ENCODE data around the gene NOS3. TPM values are rescaled to one million over a fixed set of nuclear protein-coding genes. Genes with fewer than 3 reads are reported as not detected.

The NOS3 gene
- total and polyA plus RNA-seq, 7 donors = 1.4 to 13.2 (median 5.8) TPM

DNA sequence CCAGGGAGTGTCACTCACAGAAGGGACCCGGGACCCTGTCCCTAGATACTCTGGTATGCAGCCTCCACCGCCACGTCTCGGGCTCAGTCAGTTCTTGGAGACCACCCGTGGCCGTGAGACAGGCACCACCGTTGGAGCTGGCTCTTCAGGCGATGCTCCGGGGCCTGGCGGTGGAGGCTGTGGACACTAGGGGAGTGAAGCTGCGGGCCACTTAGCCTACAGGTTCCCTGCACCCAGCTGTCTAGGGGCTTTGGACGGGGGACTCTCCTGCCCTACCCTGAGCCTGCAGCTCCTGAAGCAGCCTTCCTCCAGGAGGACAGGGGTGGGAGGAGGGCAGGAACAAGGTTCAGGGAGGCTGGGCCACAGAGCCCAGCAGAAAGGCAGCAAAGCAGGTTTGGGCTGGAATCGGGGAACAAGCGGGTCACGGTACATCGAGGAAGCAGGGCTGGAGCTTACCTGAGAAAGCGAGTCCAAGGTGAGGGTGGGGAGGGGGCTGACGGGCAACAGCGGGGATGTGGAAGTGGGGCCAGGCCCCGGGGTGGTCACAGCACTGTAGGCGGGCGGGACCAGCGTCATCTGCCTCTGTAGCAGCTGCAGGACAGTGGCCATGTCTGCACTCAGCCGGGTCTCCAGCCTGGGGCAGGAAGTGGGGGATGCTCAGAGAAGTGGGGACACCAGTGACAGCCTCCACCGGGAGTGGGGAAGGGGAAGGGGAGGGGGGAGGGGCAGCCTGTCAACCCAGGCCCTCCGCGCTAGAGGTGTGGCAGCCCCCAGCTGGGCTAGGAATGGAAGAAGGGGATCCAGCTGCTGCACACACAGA, 44.2 kb upstream of the NOS3 start:
- Histone ChIP-seq H3K27ac (no peak overlapping the region), H3K27me3 (ENCODE audit: insufficient read depth in 3 of 3, low read length in 2 of 3) (peaks cover 0 to 5% (median 3%) of the 10 kb centered on the region in 3 donors), H3K9me3 (no peaks in the 10 kb centered on the region), H3K4me1 (no peaks in the 10 kb centered on the region), H3K36me3 (ENCODE audit: insufficient read depth in 1 of 2, low read depth in 1 of 2) (no peaks in the 10 kb centered on the region), H3K4me3 (no peak overlapping the region)
- WGBS, 3 donors = 79 to 81% (median 79%) methylated on average over 26 to 27 of the region's 27 CpGs
- ATAC-seq (no peak), DNase-seq (no peak)
- intact Hi-C loops (cut with DNase I) = no loop called here
- TF ChIP-seq, protein P1, sequence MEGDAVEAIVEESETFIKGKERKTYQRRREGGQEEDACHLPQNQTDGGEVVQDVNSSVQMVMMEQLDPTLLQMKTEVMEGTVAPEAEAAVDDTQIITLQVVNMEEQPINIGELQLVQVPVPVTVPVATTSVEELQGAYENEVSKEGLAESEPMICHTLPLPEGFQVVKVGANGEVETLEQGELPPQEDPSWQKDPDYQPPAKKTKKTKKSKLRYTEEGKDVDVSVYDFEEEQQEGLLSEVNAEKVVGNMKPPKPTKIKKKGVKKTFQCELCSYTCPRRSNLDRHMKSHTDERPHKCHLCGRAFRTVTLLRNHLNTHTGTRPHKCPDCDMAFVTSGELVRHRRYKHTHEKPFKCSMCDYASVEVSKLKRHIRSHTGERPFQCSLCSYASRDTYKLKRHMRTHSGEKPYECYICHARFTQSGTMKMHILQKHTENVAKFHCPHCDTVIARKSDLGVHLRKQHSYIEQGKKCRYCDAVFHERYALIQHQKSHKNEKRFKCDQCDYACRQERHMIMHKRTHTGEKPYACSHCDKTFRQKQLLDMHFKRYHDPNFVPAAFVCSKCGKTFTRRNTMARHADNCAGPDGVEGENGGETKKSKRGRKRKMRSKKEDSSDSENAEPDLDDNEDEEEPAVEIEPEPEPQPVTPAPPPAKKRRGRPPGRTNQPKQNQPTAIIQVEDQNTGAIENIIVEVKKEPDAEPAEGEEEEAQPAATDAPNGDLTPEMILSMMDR (IDR thresholded peaks at IDR 0.05) = no peak

DNA sequence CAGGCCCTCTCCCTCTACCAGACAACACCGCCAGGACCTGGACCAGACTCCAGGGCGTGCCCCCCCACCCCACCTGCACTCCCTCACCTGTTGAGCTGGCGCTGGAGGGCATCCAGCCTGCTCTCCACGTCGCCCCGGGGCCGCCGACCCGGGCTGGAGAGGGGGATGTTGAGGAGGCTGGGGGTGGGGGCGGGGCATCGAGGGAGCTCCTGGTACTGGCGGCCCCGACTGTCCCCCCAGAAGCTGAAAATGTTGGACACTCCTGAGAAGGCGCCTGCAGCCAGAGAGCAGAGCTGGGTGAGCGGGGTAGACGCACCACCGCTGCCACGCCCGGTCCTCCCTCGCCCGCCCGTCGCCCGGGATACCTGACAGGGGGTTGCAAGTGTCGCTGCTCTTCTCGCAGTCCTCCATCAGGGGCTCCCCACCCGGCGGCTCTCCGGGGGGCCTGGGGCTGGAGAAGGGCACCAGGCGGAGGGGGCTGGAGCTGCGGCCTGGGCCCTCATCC, 43.5 kb upstream of the NOS3 start:
- TF ChIP-seq, protein P1 (IDR thresholded peaks at IDR 0.05) = no peak
- H3K9me3 ChIP-seq = no peaks in the 10 kb centered on the region
- H3K27ac ChIP-seq = no peak overlapping the region
- H3K4me3 ChIP-seq = no peak overlapping the region
- intact Hi-C loops (cut with DNase I) = no loop called here
- no peaks in the 10 kb centered on the region for H3K36me3 ChIP-seq (ENCODE audit: insufficient read depth in 1 of 2, low read depth in 1 of 2)
- ATAC-seq (no peak), DNase-seq (peak in 1 of 2 donors; percentile 38)
- H3K27me3 ChIP-seq (ENCODE audit: insufficient read depth in 3 of 3, low read length in 2 of 3) = peaks cover 0 to 5% (median 3%) of the 10 kb centered on the region in 3 donors
- WGBS, 3 donors = 52 to 67% (median 58%) methylated on average over 11 to 31 of the region's 31 CpGs
- H3K4me1 ChIP-seq = no peaks in the 10 kb centered on the region

DNA sequence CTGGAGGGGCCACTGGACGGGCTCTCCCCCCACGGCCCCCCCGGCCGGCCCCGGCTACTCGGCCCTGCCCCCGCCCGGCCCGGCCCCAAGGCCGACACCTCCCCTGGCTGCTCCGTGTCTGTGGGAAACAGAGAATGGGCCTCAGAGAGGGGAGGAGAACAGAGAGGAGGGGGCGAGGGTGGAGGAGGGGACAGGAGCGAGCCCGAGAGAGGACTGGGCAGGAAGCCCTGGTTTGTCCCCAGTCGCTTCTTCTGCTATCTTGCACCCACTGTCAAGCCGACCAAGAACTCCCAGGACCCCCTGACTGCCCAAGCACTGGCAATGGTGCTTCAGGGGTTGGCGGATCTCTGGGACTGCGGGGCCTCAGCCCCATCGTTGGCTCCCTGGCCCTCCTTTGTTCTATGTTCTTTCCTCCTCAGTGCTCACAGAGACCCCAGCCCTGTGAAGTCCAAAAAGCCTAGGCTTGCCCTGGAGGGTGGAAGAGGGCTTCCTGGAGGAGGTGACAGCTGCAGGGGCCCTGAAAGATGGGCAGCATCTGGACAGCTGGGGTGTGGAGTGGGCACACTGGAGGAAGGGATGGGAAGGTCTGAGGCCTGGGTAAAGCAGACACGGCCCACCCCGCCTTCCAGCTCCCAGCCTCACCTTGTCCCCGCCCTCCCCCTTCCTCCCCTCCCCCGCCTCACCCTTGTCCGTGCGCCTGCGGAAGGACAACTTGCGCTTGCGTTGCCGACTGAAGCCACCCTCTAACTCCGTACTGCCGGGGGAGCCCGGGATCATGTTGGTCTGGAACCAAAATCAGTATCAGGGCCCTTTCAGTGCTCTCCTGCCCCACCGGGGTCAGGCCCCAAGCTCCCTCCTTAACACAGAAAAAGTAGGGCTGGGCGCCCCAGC, 42.8 kb upstream of the NOS3 start:
- intact Hi-C loops (cut with DNase I) = no loop called here
- H3K27ac ChIP-seq = no peak overlapping the region
- 54 to 66% (median 61%) methylated on average over 27 to 34 of the region's 34 CpGs for WGBS, 3 donors
- peaks cover 0 to 5% (median 3%) of the 10 kb centered on the region in 3 donors for H3K27me3 ChIP-seq (ENCODE audit: insufficient read depth in 3 of 3, low read length in 2 of 3)
- no peaks in the 10 kb centered on the region for H3K9me3 ChIP-seq
- H3K4me1 ChIP-seq = no peaks in the 10 kb centered on the region
- no peak for ATAC-seq
- DNase-seq = no peak
- no peak overlapping the region for H3K4me3 ChIP-seq
- TF ChIP-seq, protein P1 (IDR thresholded peaks at IDR 0.05) = no peak
- no peaks in the 10 kb centered on the region for H3K36me3 ChIP-seq (ENCODE audit: insufficient read depth in 1 of 2, low read depth in 1 of 2)

DNA sequence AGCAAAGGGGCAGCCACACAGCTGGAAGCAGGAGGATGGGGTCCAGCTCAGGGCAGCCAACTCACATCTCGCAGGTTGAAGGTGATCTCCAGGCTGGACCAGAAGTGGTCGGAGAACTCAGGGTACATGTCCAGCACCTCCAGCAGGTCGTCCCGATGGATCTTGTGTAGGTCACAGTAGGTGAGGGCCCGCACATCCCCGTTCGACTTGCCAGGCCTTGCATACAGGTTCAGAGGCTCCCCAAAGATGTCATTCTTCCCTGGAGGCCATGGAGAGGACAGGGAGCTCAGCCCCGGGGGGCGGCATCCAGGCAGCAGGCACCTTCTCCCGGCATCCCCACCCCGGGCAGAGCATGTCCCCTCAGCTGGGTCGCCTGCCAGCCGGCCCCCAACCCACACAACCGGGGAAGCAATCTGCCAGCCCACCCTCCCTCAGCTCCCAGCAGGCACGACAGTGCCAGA, 42.0 kb upstream of the NOS3 start:
- intact Hi-C loops (cut with DNase I) = no loop called here
- ATAC-seq (no peak), DNase-seq (peak in 1 of 2 donors; percentile 41)
- Histone ChIP-seq H3K36me3 (ENCODE audit: insufficient read depth in 1 of 2, low read depth in 1 of 2) (no peaks in the 10 kb centered on the region), H3K27me3 (ENCODE audit: insufficient read depth in 3 of 3, low read length in 2 of 3) (peaks cover 0 to 5% (median 3%) of the 10 kb centered on the region in 3 donors), H3K4me1 (no peaks in the 10 kb centered on the region), H3K4me3 (no peak overlapping the region), H3K27ac (no peak overlapping the region), H3K9me3 (no peaks in the 10 kb centered on the region)
- 84 to 88% (median 86%) methylated on average over 15 of the region's 15 CpGs for WGBS, 3 donors
- TF ChIP-seq, protein P1 (IDR thresholded peaks at IDR 0.05) = no peak

All from psoas muscle (tissue), 8 donors.